HFFc6 (cell line): Measurements from ENCODE around the gene HIC1. TPM values are rescaled to one million over a fixed set of nuclear protein-coding genes. Genes with fewer than 3 reads are reported as not detected.
A peak's percentile ranks its signal among the peaks of the same experiment; 100 is the strongest.

Experiments used
- DNase-seq: peaks from one replicate; pipeline ENCODE4 v3.0.0-alpha.2; 2018
- H3K27ac Mint-ChIP-seq: 2 replicates; pipeline ENCODE4 v1.8.0; 2020; ENCODE audit warnings: mild to moderate bottlenecking, mixed read lengths
- H3K27me3 Mint-ChIP-seq: 2 replicates; pipeline ENCODE4 v1.8.0; 2021; ENCODE audit warnings: mild to moderate bottlenecking, moderate library complexity, mixed read lengths; ENCODE audit not compliant: insufficient read depth
- H3K36me3 Mint-ChIP-seq: 2 replicates; pipeline ENCODE4 v1.8.0; 2021; ENCODE audit warnings: low read depth, mixed read lengths
- H3K4me1 Mint-ChIP-seq: 2 replicates; pipeline ENCODE4 v1.8.0; 2020; ENCODE audit warnings: low read depth, mixed read lengths
- H3K4me3 Mint-ChIP-seq: 2 replicates; pipeline ENCODE4 v1.8.0; 2020; ENCODE audit warnings: mild to moderate bottlenecking, moderate library complexity, mixed read lengths
- H3K9me3 Mint-ChIP-seq: 2 replicates; pipeline ENCODE4 v1.8.0; 2020; ENCODE audit warnings: mild to moderate bottlenecking, mixed read lengths
- total RNA-seq, 6 experiments: library from RNA; stranded (reverse); fragmentation: NEBNext Ultra II Directional; extraction: Animal tissue kit (Norgen Biotek cat#: 25700); gene quantifications; 2 replicates in 1 of 6; 3 replicates in 5 of 6; pipeline ENCODE4 v1.2.3, GENCODE V29; 2021
- TF ChIP-seq, protein P1 (sequence below): fragments of 200-600 bp; sonication (generic); IDR thresholded peaks from 2 replicates; pipeline ENCODE4 v1.5.0; 2021; ENCODE audit warnings: antibody characterized with exemption, mild to moderate bottlenecking

The HIC1 gene
- total RNA-seq, 6 experiments from 2014 or later = 42.7 to 51.9 (median 48.0) TPM

DNA sequence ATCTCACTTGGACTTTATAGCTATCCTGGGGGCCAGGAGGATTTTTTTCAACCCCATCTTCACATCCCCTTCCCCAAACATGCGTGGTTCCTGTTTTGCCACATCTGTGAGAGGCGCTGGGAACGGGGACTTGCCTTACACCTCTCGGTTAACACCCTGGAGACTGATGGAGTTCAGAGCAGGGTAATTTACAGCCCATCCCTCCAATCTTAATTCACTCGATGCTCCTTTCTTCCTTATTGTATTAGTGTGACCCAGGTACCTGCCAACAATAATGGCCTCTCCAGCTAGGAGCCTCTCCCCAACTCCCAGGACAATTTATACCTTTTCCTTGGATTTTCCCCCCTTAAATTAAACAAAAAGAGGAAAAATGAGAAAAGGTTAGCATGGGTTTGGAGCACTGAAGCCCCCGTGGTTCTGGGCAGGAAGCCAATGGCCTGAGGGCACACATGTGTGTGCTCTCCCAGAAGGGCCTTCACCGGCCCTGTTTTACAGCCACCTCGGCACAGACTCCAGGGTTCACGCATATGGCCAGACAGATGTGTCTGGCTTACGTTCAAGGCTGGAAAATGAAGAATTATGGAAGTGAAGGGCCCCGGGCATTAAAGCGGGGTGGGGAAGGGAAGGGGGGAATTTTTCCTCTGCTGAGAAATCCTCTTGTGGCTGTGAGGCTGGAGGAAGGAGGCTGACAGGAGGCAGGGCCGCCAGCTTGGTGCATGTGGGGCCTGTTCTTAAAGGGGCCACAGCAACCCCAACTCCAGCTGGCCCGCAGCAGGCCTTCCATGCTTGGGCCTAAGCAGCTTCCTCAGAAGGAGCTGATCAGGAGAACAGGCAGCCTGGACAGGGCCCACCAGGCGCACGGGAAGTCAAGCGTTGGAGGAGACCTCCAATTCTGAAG, 21.4 kb downstream of the HIC1 start:
- H3K4me1 Mint-ChIP-seq = peaks cover 60% of the 10 kb centered on the region

DNA sequence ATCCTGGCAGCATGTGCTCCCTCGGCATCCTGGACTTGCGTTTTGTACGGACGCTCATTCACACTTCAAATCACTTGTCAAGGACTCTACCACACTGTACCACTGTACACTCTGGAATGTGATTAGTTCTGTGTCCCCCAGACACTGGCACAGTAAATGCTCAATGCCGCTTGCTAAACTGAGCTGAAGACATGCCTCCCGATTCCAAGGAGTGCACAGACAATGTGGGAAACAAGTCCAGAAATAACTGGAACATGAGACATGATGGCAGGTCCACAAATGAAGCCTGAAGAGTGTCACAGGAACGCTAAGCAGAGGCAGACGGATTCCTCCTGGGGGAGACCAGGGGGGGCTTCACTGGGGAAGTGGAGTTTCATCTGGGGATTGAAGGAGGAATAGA, 22.1 kb downstream of the HIC1 start:
- peaks cover 4% of the 10 kb centered on the region for H3K27me3 Mint-ChIP-seq
- H3K4me1 Mint-ChIP-seq = peaks cover 60% of the 10 kb centered on the region
- peaks cover 44% of the 10 kb centered on the region for H3K36me3 Mint-ChIP-seq
- H3K27ac Mint-ChIP-seq = peak overlapping the region; percentile 88; the same call in 1 of the 2 replicates
- DNase-seq = no peak
- H3K9me3 Mint-ChIP-seq = no peaks in the 10 kb centered on the region
- TF ChIP-seq, protein P1, sequence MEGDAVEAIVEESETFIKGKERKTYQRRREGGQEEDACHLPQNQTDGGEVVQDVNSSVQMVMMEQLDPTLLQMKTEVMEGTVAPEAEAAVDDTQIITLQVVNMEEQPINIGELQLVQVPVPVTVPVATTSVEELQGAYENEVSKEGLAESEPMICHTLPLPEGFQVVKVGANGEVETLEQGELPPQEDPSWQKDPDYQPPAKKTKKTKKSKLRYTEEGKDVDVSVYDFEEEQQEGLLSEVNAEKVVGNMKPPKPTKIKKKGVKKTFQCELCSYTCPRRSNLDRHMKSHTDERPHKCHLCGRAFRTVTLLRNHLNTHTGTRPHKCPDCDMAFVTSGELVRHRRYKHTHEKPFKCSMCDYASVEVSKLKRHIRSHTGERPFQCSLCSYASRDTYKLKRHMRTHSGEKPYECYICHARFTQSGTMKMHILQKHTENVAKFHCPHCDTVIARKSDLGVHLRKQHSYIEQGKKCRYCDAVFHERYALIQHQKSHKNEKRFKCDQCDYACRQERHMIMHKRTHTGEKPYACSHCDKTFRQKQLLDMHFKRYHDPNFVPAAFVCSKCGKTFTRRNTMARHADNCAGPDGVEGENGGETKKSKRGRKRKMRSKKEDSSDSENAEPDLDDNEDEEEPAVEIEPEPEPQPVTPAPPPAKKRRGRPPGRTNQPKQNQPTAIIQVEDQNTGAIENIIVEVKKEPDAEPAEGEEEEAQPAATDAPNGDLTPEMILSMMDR = no peak
- no peak overlapping the region for H3K4me3 Mint-ChIP-seq

More for the DNA sequence above, 21.4 kb downstream of the HIC1 start:
- TF ChIP-seq, protein P1 = no peak
- H3K27ac Mint-ChIP-seq = peak overlapping the region; percentile 88
- no peaks in the 10 kb centered on the region for H3K9me3 Mint-ChIP-seq
- peaks cover 50% of the 10 kb centered on the region for H3K36me3 Mint-ChIP-seq
- peaks cover 6% of the 10 kb centered on the region for H3K27me3 Mint-ChIP-seq
- DNase-seq = no peak
- H3K4me3 Mint-ChIP-seq = no peak overlapping the region

DNA sequence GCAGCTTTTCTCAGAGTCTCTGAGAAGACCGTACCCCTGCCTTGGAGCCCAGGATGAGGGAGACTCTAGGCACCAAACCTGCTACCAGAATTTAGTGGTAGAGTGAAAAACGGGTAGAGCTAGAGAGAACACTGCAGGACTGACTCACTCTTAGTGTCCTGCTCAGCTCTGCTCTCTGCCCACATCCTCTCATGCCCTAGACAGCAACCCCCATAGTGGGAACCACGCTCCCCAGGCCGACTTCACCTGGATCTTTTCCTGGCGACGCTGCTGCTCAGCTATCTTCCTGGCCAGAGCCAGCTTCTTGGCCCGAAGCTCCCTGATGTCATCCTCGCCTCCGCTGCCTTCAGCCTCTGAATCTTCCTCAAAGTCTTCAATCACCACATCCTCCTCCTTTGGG, 26.7 kb downstream of the HIC1 start:
- H3K4me1 Mint-ChIP-seq = peaks cover 79% of the 10 kb centered on the region
- H3K27ac Mint-ChIP-seq = peak overlapping the region; percentile 94
- H3K36me3 Mint-ChIP-seq = peaks cover 46% of the 10 kb centered on the region
- H3K9me3 Mint-ChIP-seq = no peaks in the 10 kb centered on the region
- TF ChIP-seq, protein P1 = no peak
- H3K4me3 Mint-ChIP-seq = peak overlapping the region; percentile 60
- H3K27me3 Mint-ChIP-seq = peaks cover 1% of the 10 kb centered on the region; the same call in 1 of the 2 replicates
- peak; percentile 71 for DNase-seq

DNA sequence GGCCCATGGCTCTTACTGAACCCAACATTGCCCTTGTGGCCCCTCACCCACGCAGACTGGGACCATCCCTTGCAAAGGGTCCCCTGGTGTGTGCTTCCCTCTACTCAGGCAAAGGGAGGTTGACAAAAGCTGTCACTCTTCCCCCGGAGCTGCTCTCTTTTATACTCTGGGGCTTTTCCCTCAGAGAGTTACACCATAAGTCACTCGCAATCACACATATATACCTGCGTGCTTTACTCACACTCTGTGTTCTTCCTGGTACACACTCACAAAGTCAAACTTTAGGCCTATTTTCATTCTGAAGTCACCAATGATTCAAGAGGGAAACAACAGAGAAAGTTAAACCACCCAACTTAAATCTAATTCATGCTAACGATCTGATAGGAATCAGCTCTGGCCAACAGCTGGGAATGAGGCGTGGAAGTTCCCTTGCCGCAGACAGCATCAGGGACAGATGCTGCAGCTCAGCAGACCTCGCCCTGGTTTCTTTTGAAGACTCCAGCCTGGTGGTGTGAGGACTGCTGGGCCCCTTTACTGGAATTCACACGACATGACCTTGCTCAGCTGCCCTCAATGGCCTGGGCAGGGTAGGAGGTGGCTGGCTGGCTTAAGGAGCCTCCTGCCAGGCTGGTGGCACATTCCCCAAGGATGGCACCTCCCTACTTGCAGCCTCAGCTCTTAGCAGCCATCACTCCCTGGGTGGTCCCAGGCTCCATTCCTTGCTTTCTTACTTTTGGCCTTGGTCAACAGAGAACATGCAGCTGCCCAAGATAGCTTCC, 27.3 kb downstream of the HIC1 start:
- no peaks in the 10 kb centered on the region for H3K9me3 Mint-ChIP-seq
- DNase-seq = no peak
- peak overlapping the region; percentile 94 for H3K27ac Mint-ChIP-seq
- H3K4me1 Mint-ChIP-seq = peaks cover 78% of the 10 kb centered on the region
- peaks cover 1% of the 10 kb centered on the region; the same call in 1 of the 2 replicates for H3K27me3 Mint-ChIP-seq
- peak overlapping the region; percentile 60 for H3K4me3 Mint-ChIP-seq
- peaks cover 43% of the 10 kb centered on the region for H3K36me3 Mint-ChIP-seq
- TF ChIP-seq, protein P1 = no peak

DNA sequence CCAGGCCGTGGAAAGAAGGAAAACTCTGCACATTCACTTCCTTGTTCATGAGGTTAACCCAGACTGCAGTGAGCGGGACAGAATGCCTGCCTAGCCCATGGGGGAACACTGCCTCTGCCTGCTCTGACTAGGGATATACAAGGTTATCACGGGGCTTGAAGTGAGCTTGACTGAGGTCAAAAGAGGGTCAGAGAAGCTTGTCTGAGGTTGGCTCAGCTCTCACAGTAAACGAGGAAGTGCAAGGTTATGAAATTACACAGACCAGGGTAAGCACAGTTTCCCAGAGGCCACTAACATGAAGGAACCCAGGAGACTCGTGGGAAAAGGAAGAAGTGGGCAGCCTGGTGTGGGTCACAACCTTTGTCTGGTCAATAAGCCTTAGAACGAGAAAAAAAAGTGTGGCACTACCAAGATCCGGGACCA, 28.7 kb downstream of the HIC1 start:
- Mint-ChIP-seq H3K4me1 (peaks cover 79% of the 10 kb centered on the region), H3K36me3 (peaks cover 28% of the 10 kb centered on the region), H3K27me3 (peaks cover 1% of the 10 kb centered on the region; the same call in 1 of the 2 replicates), H3K9me3 (no peaks in the 10 kb centered on the region), H3K4me3 (0 out of 2 replicates have a peak overlapping the region, but pooled peaks have one; percentile 5), H3K27ac (peak overlapping the region; percentile 94)
- TF ChIP-seq, protein P1 = no peak
- no peak for DNase-seq
